SIG-M5 (cell line): Measurements from ENCODE around the gene SEPTIN1.
"Not testable (repeated sequence)": the region's sequence is repeated elsewhere in the genome, so short reads cannot be mapped to it uniquely, and the experiment has no call there.

Experiments
- DNase-seq: peaks from one replicate; lab custom pipeline; 2025; lab: John Stamatoyannopoulos, UW

Gene SEPTIN1

DNA sequence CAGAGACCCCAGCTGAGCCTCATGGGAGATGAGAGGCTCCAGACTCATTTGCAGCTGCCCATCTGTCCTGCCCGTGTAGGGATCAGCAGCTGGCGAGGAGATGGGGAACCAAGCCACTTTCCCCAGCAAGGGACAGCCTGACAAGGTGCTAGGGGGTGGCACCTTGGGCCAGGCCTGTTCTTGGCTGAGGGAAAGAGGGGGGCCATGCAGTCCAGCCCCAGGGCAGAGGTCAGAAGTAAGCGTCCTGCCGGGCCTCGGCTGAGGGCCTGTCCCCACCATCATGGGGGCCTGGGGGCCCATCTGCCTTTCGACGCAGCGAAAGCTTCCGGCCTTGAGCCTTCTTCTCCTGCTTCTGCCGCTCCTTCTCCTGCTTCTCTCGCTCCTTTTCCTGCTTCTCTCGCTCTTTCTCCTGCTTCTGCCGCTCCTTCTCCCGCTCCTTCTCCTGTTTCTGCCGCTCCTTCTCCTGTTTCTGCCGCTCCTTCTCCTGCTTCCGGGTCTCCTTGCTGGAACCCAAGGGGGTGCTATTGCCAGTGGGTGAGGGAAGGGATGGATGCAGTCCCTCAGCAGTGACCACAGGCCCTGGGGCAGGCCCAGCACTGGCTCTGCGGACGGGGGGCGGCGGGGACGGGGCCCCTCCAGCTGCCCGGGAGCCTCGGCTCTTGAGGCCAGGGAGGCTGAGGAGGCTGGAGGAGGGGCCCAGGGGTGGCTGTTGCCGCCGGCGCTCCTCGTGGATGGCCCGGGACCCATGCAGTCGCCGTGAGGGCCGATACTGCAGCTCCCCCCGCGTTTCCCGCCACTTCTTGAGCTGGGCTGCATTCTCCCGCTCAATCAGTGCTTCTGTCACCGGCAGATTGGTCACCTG is 24.4 kb downstream of the SEPTIN1 start:
- DNase-seq, result no peak

DNA sequence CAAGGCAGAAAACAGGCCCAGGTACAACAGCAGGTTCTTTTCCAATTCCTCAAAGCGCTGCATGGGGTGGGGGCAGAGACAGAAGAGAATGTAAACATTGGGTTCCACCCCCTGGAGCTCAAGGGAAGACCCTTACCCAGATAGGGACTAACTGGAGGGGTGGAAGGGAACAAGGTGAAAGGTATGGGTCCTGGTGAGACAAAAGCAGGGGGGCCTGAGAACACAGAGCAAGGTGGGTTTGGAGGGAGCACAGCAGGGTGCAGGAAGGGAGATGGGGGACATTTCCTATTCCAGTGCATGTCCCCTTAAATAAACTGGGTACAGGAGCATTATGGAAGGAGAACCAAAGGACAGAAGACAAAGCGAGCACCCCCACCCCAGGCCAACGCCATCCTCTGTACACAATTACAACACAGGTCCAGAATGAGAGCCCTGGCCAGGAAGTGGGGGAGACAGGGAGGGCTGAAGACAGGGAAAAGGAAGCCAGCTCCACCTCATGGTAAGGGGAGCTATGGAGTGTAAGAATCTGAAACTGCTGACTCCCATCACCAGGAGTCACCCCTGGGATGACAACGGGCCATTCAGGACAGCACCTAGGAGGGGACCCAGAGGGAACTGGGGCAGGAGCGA is 25.2 kb downstream of the SEPTIN1 start:
- no peak for DNase-seq

DNA sequence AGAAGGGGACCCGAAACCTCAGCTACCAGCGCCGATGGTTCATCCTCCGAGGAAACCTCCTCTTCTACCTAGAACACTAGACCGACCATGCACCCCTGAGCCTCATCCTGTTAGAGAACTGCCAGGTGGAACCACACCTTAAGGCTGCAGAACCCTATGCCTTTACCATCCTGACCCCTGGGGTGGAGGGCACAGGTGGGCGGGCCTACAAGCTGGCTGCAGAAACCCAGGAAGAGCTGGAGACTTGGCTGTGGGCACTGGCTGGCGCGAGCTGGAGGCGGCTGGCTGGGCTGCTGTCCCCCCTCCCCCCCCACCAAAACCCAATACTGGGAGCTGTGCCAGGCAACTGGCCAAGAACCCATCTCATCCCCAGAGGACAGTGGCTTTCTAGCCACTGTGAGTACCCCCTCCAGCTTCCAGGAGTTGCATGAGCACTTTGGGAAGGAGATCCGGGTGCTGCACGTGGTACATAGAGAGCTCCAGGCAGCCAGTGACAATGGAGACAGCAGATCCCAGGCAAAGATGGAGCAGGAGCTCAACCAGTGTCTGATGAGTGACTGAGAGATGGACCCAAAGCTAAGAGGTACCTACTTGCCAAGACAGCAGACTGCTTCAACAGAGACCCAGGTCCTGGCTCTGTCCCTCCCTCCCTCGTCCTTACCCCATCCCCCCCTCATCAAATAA is 25.8 kb downstream of the SEPTIN1 start:
- no peak for DNase-seq

DNA sequence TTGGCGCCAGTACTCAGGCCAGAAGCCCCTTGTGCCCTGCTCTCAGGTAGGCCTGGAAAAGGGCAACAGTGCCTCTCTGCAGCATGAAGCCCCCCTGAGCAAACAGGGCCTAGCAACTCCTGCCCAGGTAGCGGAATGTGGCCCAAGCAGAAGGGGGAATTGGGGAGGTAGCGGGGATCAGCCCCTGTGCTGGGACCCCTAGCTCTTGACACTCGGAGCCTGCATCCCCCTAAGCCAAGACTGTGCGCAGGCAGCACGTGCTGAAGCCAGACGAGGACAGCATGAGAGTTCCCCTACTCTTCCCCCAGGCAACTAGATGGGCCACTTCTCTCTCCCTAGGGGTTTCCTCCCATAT is 26.4 kb downstream of the SEPTIN1 start:
- DNase-seq, result no peak

DNA sequence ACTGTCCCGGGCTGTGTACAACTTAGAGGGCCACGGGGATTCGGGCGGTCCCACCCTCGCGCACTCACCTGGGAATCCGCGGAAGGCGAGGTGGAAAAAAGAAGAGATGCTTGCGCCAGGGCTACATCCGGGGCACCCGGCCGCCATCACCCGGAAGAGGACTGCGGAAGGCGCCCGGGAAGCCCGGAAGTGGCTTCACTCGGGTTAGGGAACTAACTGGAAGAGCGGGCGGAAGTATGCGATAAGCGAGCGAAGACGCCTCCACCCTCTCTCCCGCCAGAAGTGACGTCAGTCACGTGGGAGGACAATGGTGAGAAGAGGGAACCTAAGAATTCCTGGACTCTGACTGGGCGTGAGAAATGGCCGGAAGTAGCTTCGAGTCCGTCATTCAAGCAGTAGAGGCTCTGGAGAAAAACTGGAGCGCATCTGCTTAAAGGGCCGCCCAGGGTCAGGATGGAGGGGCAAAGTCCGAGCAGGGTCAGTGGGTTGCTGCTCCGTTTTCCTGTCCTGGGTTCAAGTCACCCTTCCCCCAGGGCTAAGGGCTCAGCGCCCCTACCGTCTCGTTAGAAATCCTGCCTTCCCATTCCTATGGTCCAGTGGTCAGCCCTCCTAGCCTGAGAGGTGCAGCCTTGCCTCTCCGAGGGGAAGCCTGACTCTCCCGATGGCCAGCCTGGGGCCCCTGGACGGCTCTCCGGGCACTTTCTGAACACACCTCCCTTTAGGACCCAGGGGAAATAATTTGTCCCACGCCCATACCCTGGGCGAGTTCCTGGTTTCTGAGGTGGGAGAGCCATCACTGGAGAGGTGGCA is 27.0 kb downstream of the SEPTIN1 start, which contains the start of gene CD2BP2:
CD2BP2 (minus strand) TSS at position 165 of the 810 bp plus-strand sequence. CDS start 627 bp downstream, outside the sequence.
- DNase-seq, result peak; percentile 84

DNA sequence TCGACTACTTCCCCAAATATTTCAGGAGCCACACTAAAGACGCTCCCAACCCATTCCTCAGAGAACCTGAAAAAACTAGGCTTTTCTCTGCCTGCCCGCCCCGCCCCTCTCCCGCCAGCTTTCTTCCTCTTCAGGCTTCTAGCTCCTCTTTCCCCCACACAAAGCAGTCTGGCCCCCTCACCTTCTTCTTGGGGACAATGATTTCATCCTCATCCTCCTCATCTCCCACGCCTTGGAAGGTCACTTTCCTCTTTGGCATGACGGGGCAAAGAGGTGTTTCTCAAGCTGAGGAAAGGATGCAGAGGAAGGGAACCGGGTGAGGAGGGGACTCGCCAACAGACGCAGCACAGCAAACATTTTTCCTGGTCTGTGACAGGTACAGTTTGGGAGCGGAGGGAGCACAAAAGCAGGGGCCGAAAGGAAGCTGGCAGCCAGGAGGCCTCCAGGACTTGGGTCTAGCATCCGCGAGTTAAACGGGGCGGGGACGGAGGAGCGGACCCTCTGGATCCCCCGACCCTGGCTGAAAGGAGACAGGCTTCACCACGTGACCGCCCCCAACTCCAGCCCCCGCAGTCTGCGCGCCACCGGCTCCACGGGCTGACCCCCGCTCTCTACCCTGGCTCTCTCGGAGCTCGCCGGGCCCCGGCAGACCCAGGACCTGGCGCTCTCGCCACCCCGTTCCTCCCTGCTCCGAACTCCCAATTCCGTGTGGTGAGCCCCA is 27.8 kb downstream of the SEPTIN1 start:
- DNase-seq, result no peak

DNA sequence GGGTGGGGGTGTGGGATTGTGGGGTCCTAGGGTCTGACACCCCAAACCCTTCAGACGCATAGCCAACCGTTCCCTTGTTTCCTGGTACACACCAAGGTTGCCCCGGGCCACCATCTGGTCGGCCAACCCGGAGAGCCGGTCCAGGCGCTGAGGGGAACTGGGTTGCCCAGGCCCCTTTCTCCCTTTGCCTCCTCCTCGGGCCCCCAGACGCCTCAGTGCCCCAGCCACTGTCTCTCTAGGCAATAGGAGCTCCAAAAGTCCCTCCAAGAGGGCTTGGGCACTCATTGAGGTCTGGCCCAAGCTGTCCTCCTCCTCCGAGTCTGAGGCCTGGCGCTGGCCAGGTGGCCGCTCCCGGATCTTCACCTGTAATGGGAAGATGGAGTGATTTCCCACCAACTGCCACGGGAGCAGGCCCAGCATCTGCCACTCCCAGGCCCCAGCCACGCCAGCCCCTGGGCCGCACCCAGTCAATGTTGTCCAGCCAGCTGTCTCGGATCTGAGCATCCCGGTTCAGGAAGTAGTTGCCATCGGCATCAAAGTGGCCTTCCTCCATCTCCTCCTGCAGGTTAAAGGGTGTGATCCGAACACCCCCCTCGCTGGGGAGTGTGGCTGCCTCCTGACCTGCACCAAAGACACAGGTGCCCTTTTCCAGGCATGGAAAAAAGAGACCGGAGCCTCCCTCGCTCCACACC is 28.8 kb downstream of the SEPTIN1 start:
- DNase-seq, result no peak

DNA sequence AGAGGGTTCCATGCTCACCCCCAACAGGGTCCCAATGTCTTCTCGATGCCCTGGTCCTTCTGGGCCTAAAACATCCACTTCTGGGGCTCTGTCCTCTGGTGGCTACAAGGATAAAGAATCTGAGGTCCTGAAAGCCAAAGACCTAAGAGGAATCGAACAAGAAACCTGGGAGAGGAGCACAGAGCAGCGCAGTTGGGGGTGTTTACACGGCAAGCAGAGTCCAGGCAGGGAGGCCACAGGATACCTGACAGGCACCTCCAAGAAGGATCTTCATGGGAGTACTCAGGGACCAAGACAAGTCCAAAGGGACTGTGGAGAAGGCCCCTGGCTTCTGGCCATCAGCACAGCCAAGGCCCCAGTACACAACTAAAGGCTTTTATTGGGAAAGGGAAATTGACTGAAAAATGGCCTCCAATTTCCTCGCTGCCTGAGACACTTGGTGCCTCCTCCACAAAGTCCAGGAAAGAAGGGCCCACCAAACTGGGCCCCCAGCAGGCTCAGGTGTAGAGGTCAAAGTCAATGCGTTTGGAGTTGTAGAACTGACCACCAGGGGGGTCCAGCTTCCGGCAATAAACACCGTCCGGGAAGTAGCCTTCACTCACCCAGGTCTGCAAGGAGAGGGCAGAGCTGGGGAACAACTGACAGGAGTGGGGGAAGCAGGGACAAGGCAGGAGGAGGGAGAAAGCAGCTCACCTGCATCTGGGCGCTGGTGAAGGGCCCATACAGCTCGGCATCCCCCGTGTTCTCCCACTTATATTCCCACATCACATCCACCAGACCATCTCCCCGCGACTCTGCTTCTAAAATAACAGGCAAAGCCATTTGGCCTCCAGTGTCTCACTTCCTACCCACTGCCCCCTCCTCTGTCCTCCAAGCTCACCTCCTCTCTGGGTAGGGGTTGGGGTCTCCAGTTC is 29.6 kb downstream of the SEPTIN1 start:
- DNase-seq, result no peak

DNA sequence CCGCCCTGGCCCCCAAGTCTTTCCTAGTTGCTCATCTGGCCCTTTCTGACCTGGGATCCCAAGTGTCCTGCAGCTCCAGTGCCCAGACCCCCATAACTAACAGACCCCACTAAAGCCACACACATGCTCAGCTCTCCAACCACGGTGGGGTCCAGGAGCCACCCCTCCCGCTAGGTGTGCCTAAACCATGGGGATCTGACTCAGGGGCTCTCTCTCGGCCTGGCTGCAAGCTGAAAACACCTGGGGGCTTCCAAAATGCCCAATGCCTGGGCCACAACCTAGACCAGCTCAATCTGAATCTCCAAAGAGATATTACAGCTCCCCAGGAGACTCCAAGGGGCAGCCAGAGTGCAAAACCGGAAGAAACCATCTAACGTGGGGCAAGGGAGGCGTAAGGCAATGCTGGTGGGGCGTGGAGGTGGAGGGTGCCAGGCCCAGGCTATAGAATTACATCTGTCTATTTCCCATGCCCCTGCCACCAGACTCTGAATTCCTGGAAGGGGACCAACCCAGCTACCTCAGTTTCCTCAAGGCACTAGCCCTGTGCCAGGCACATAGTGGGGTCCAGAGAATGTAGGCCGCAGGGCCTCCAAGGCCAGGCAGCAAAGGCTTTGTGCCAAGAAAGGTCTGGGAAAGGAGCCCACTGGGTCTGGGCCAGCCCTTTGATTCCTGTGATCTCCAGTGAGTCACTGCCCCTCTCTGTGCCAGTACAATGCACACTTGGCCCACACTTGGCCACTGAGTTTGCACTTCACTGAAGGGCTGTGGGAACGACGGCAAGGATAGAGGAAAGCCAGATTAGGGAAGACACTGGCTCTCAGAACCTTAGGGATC is 30.6 kb downstream of the SEPTIN1 start:
- DNase-seq, result no peak

DNA sequence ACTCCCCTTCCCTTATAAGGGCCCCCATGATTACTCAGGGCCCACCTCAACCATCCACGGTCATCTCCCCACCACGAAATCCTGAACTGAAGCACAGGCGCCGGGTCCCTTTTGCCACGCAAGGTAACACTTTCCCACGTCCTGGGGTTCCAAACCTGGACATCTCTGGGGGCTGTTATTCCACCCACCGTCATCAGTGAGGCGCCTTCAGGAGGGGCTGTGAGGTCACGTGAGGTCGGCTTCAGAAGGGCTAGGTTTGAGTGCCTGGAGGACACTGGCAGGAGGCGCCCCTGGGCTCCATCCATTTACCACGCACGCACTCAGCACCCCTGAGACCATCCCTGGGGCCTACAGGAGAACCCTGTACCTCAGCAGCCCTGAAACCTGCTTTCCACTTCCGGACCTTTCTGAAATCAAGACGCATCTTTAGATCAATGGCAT is 31.3 kb downstream of the SEPTIN1 start:
- DNase-seq, result no peak

DNA sequence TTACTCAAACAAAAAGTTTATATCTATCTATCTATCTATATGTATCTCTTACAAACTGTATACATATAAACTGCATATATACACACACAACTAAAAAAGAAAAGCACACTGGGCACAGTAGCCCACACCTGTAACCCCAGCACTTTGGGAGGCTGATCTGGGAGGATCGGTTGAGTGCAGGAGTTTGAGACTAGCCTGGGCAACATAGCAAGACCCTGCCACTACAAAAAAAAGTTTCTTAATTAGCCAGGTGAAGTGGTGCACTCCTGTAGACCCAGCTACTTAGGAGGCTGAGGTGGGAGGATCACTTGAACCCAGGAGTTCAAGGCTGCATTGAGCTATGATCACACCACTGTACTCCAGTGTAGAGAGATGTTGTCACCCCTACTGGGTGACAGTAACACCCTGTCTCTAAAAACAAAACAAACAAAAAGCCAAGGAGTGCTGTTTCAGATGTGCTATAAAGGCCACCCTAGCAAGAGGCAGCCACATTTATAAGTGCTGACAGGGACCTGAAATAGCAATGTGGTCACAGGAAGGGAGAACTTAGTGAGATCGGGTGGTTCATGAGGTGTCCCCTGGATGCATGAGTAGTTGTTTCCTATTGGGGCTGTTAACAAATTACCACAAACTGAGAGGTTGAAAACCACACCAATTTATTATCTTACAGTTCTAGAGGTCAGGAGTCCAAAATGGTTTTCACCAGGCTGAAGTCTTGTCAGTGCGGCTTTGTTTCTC is 32.1 kb downstream of the SEPTIN1 start:
- no peak for DNase-seq

DNA sequence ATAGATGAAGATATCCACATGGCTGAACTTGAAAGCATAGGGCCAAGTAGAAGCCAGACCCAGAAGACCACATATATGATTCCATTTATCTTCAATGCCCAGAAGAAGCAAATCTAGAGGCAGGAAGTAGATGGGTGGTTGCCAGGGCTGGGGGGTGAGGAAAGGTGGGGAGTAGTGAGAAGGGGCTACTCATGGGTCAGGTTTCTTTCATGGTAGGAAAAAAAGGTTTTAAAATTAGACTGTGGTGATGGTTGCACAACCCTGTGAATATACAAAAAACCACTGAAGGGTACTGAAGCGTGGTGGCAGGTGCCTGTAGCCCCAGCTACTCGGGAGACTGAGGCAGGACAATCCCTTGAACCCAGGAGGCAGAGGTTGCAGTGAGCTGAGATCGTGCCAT is 32.7 kb downstream of the SEPTIN1 start:
- DNase-seq, result no peak

DNA sequence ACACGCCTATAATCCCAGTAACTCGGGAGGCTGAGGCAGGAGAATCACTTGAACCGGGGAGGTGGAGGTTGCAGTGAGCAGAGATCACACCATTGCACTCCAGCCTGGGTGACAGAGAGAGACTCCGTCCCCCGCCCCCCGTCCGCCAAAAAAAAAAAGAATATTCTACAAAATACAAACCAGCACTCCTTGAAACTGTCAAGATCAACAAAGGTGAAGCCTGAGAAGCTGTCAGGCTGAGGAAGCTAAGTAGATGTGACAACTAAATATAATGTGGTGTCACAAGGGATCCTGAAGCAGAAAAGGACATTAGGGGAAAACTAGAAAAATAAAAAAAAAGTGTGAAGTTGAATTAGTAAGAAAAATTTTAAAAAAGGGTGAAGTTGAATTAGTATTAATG is 33.4 kb downstream of the SEPTIN1 start:
- DNase-seq, result no peak

DNA sequence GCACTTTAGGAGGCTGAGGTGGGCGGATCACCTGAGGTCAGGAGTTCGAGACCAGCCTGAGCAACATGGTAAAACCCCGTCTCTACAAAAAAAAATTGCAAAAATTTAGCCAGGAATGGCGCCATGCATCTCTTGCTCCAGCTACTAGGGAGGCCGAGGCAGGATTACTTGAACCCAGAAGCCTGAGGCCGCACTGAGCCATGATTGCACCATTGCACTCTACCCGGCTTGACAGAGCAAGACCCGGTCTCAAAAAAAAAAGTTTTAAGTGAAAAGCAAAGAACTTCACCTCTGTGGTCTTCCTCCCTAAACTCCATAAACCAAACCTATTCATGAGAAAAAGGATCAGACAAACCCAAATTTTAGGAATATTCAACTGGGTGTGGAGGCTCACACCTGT is 34.2 kb downstream of the SEPTIN1 start:
- no peak for DNase-seq

DNA sequence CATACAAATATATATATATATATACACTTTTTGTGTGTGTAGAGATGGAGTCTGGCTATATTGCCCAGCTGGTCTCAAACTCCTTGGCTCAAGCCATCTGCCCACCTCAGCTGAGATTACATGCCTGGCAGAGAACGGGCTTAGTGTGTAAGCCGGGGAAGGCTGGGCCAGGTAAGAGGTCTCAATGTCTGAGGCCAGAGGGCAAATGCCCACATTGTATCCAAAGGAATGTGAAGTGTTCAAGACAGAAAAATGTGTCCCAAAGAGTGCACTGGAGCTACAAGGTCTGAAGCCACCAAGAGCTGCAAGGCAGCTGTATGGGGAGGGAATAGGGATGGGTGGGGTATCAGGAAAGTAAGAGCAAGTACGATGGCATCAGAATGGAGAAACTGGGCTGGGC is 36.1 kb downstream of the SEPTIN1 start:
- no peak for DNase-seq

DNA sequence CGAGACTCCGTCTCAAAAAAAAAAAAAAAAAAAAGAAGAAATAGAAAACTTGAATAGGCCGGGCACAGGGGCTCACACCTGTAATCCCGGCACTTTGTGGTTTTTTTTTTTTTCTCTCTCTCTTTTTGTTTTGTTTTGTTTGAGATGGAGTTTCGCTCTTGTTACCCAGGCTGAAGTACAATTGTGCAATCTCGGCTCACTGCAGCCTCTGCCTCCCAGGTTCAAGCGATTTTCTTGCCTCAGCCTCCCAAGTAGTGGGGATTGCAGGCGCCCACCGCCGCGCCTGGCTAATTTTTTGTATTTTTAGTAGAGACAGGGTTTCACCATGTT is 38.9 kb downstream of the SEPTIN1 start:
- DNase-seq, result not testable (repeated sequence)

DNA sequence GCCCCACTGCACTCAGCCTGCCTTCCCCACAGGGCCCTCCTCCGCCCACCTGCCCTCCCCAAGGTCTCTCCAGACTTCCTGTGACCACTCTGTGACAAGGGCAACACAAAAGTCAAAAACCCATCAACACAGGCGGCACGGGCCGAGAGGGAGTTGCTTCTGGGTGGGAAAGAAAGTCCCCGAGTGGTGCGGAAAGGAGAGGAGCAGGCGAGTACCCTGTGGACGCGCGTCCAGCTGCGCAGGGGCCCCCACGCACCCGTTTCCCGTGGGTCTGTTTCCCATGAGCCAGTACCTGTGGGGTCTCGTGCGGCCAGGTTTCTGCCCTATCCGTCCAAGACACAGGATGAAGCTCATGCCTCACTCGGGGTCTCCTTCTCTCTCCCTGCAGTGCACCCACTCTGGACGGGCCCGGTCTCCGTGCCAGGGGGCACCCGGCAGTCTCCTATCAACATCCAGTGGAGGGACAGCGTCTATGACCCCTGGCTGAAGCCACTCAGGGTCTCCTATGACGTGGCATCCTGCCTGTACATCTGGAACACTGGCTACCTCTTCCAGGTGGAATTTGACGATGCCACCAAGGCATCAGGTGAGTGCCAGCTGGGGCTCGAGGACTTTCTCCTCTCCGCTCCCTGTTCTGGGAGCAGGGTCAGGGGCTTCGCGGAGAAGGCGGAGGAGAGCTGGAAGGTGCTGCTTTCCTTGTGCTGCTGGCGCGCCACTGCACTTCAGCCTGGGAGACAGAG is 39.4 kb downstream of the SEPTIN1 start:
- no peak for DNase-seq
